Ascending aorta (tissue), 2 donors: ENCODE results near the gene PTPRN2. TPM values are rescaled to one million over a fixed set of nuclear protein-coding genes. Genes with fewer than 3 reads are reported as not detected.

Experiments used
- DNase-seq, 2 donors: peaks; one replicate each; pipeline ENCODE4 v3.0.0-alpha.2; 2019; ENCODE audit warnings: low spot score in 2 of 2
- H3K27ac ChIP-seq, 2 donors: fragments of 200-600 bp; sonication (generic); one replicate each; pipeline ENCODE4 v1.5.1; 2016 to 2017; ENCODE audit warnings: mild to moderate bottlenecking in 1 of 2
- H3K27me3 ChIP-seq: fragments of 200-600 bp; sonication (generic); one replicate; pipeline ENCODE4 v1.5.1; 2017
- H3K36me3 ChIP-seq, 2 donors: fragments of 200-600 bp; sonication (generic); one replicate each; pipeline ENCODE4 v1.5.1; 2016
- H3K4me1 ChIP-seq, 2 donors: fragments of 200-600 bp; sonication (generic); one replicate each; pipeline ENCODE4 v1.5.1; 2016 to 2017; ENCODE audit warnings: mild to moderate bottlenecking in 1 of 2
- H3K4me3 ChIP-seq, 2 donors: fragments of 200-600 bp; sonication (generic); one replicate each; pipeline ENCODE4 v1.5.1; 2016 to 2017; ENCODE audit warnings: mild to moderate bottlenecking in 1 of 2
- H3K9me3 ChIP-seq, 2 donors: fragments of 200-600 bp; sonication (generic); one replicate each; pipeline ENCODE4 v1.5.1; 2016
- CTCF ChIP-seq, 3 experiments: fragments of 200-600 bp in 2 of 3; fragments of 450-650 bp in 1 of 3; sonication (generic) in 2 of 3; IDR thresholded peaks; one replicate each; pipeline ENCODE4 v1.5.1; 2016 to 2019; ENCODE audit warnings: antibody characterized with exemption in 3 of 3, mild to moderate bottlenecking in 1 of 3, moderate library complexity in 1 of 3
- intact Hi-C: fragments of 100-400 bp; cut with DNase I; formaldehyde crosslinking; loops from one replicate; pipeline ENCODE4 v1.15.1; 2023
- total RNA-seq: library from RNA; depleted of rRNA; stranded (reverse); fragments of >200 nt; gene quantifications from one replicate; pipeline ENCODE4 v1.1.0, GENCODE V29; 2016

Gene PTPRN2
- total RNA-seq, 1 donor from 2014 or later = 7.3 TPM

- no peaks in the 10 kb centered on the region for H3K36me3 ChIP-seq
- no peak overlapping the region for H3K4me3 ChIP-seq
- H3K27ac ChIP-seq = no peak overlapping the region
- no peaks in the 10 kb centered on the region for H3K4me1 ChIP-seq
- peak in 1 of 2 donors; percentile 47 for DNase-seq
- no peaks in the 10 kb centered on the region for H3K9me3 ChIP-seq
- no peaks in the 10 kb centered on the region for H3K27me3 ChIP-seq
- intact Hi-C loops = no loop called here
- TF ChIP-seq CTCF (IDR thresholded peaks at IDR 0.05) = no peak
These were observed 335.4 kb downstream of the PTPRN2 start for GRCh38 chr7:158252081-158252836.

- Histone ChIP-seq H3K9me3 (no peaks in the 10 kb centered on the region), H3K4me1 (no peaks in the 10 kb centered on the region), H3K36me3 (no peaks in the 10 kb centered on the region), H3K4me3 (no peak overlapping the region), H3K27me3 (no peaks in the 10 kb centered on the region), H3K27ac (no peak overlapping the region)
- intact Hi-C loops = no loop called here
- peak in 1 of 2 donors; percentile 30 for DNase-seq
- TF ChIP-seq CTCF (IDR thresholded peaks at IDR 0.05) = no peak
These were observed 336.3 kb downstream of the PTPRN2 start for GRCh38 chr7:158251061-158251965.

GRCh38 chr7:158249692-158250091 is 337.9 kb downstream of the PTPRN2 start:
- DNase-seq = peak in 1 of 2 donors; percentile 31
- Histone ChIP-seq H3K27me3 (no peaks in the 10 kb centered on the region), H3K4me3 (no peak overlapping the region), H3K27ac (no peak overlapping the region), H3K4me1 (no peaks in the 10 kb centered on the region), H3K36me3 (no peaks in the 10 kb centered on the region), H3K9me3 (no peaks in the 10 kb centered on the region)
- intact Hi-C loops = no loop called here
- no peak for TF ChIP-seq CTCF (IDR thresholded peaks at IDR 0.05)

GRCh38 chr7:158248816-158249215 is 338.8 kb downstream of the PTPRN2 start:
- no peak for TF ChIP-seq CTCF (IDR thresholded peaks at IDR 0.05)
- Histone ChIP-seq H3K36me3 (no peaks in the 10 kb centered on the region), H3K4me1 (no peaks in the 10 kb centered on the region), H3K27me3 (no peaks in the 10 kb centered on the region), H3K4me3 (no peak overlapping the region), H3K27ac (no peak overlapping the region), H3K9me3 (no peaks in the 10 kb centered on the region)
- intact Hi-C loops = no loop called here
- DNase-seq = no peak

- intact Hi-C loops = no loop called here
- TF ChIP-seq CTCF (IDR thresholded peaks at IDR 0.05) = no peak
- no peaks in the 10 kb centered on the region for H3K4me1 ChIP-seq
- no peaks in the 10 kb centered on the region for H3K27me3 ChIP-seq
- H3K36me3 ChIP-seq = no peaks in the 10 kb centered on the region
- no peak overlapping the region for H3K27ac ChIP-seq
- no peaks in the 10 kb centered on the region for H3K9me3 ChIP-seq
- no peak overlapping the region for H3K4me3 ChIP-seq
- DNase-seq = no peak
These were observed 339.7 kb downstream of the PTPRN2 start for GRCh38 chr7:158247758-158248487.
